Esophagus muscularis mucosa (tissue), 4 donors: ENCODE measurements around the gene NPHP4. TPM values are rescaled to one million over a fixed set of nuclear protein-coding genes. Genes with fewer than 3 reads are reported as not detected.

Experiments used
- DNase-seq: peaks from one replicate; pipeline ENCODE4 v3.0.0-alpha.2; 2017; ENCODE audit errors: extremely low spot score
- H3K27ac ChIP-seq, 4 donors: fragments of 200-600 bp; sonication (generic); replicated peaks in 1 of 4; 1 replicate in 3 of 4; 2 replicates in 1 of 4; pipeline ENCODE4 v1.5.1; 2016 to 2019; ENCODE audit warnings: mild to moderate bottlenecking in 1 of 4
- H3K27me3 ChIP-seq, 4 donors: fragments of 200-600 bp; sonication (generic); one replicate each; pipeline versions ENCODE4 v1.5.1 to v1.6.0; 2016 to 2019
- H3K36me3 ChIP-seq, 4 donors: fragments of 200-600 bp; sonication (generic); one replicate each; pipeline ENCODE4 v1.5.1; 2016 to 2019
- H3K4me1 ChIP-seq, 4 donors: fragments of 200-600 bp; sonication (generic); one replicate each; pipeline ENCODE4 v1.5.1; 2016 to 2019
- H3K4me3 ChIP-seq, 4 donors: fragments of 200-600 bp; sonication (generic); 1 replicate in 2 of 4; 2 replicates in 2 of 4; pipeline ENCODE4 v1.5.1; 2016 to 2019; ENCODE audit warnings: mild to moderate bottlenecking in 4 of 4, moderate library complexity in 1 of 4
- H3K9me3 ChIP-seq, 4 donors: fragments of 200-600 bp; sonication (generic); 1 replicate in 3 of 4; 2 replicates in 1 of 4; pipeline ENCODE4 v1.5.1; 2016 to 2019
- CTCF ChIP-seq, 3 experiments: fragments of 200-600 bp in 2 of 3; fragments of 450-650 bp in 1 of 3; sonication (generic) in 2 of 3; IDR thresholded peaks; one replicate each; pipeline ENCODE4 v1.5.1; 2017 to 2019; ENCODE audit warnings: antibody characterized with exemption in 3 of 3, mild to moderate bottlenecking in 2 of 3, moderate library complexity in 1 of 3
- EP300 ChIP-seq: sonication (generic); formaldehyde crosslinking; IDR thresholded peaks from one replicate; pipeline ENCODE4 v1.6.1; 2017; ENCODE audit warnings: antibody characterized with exemption
- POLR2A ChIP-seq: fragments of 450-650 bp; IDR thresholded peaks from one replicate; pipeline ENCODE4 v1.6.1; 2017; ENCODE audit warnings: antibody characterized with exemption, moderate library complexity, mild to moderate bottlenecking, low read depth
- POLR2AphosphoS5 ChIP-seq, 2 donors: sonication (generic); formaldehyde crosslinking; IDR thresholded peaks; one replicate each; pipeline ENCODE4 v1.6.1; 2017; ENCODE audit warnings: antibody characterized with exemption in 2 of 2
- WGBS: methylation state at CpG from one replicate; pipeline ENCODE4 v1.1.5; 2018; 5-methylcytosine and 5-hydroxymethylcytosine counted together
- intact Hi-C: fragments of 100-400 bp; cut with DNase I; formaldehyde crosslinking; loops from one replicate; pipeline ENCODE4 v1.15.1; 2023
- total RNA-seq, 4 donors: library from RNA; depleted of rRNA; stranded (reverse); fragments of >200 nt; gene quantifications; one replicate each; pipeline versions ENCODE4 v1.1.0 to v1.2.1, GENCODE V29; 2016

The NPHP4 gene
- total RNA-seq, 4 donors from 2014 or later, result 6.5 to 9.1 (median 8.0) TPM

GRCh38 chr1:5881526-5882222 is 110.6 kb downstream of the NPHP4 start:
- no peak for TF ChIP-seq EP300
- no peak for TF ChIP-seq CTCF (IDR thresholded peaks at IDR 0.05)
- no peak for TF ChIP-seq POLR2A
- no peak for TF ChIP-seq POLR2AphosphoS5 (IDR thresholded peaks at IDR 0.05)
- intact Hi-C loops, result loop anchor here (10.0 kb wide), 1 partner anchor 1957 kb away; no protein-coding TSS in a partner anchor
- Histone ChIP-seq H3K27me3 (no peaks in the 10 kb centered on the region), H3K4me3 (no peak overlapping the region), H3K27ac (no peak overlapping the region), H3K9me3 (peaks cover 0 to 17% (median 7%) of the 10 kb centered on the region in 4 donors), H3K36me3 (peaks cover 5 to 82% (median 58%) of the 10 kb centered on the region in 4 donors), H3K4me1 (no peaks in the 10 kb centered on the region)
- no peak for DNase-seq
- WGBS, result 96% methylated on average over 22 of the region's 22 CpGs

- TF ChIP-seq EP300 (no peak), POLR2A (no peak), CTCF (IDR thresholded peaks at IDR 0.05) (no peak), POLR2AphosphoS5 (IDR thresholded peaks at IDR 0.05) (no peak)
- Histone ChIP-seq H3K4me3 (no peak overlapping the region), H3K4me1 (no peaks in the 10 kb centered on the region), H3K27ac (no peak overlapping the region), H3K27me3 (no peaks in the 10 kb centered on the region), H3K36me3 (peaks cover 5 to 84% (median 59%) of the 10 kb centered on the region in 4 donors), H3K9me3 (peaks cover 0 to 17% (median 7%) of the 10 kb centered on the region in 4 donors)
- DNase-seq, result no peak
- WGBS, result 94% methylated on average over 23 of the region's 25 CpGs
- intact Hi-C loops, result loop anchor here (10.0 kb wide), 1 partner anchor 1956 kb away; no protein-coding TSS in a partner anchor
Observed at GRCh38 chr1:5880630-5881405, 111.4 kb downstream of the NPHP4 start.

- intact Hi-C loops, result no loop called here
- peaks cover 0 to 17% (median 7%) of the 10 kb centered on the region in 4 donors for H3K9me3 ChIP-seq
- no peaks in the 10 kb centered on the region for H3K4me1 ChIP-seq
- no peak overlapping the region for H3K27ac ChIP-seq
- 93% methylated on average over 7 of the region's 7 CpGs for WGBS
- H3K27me3 ChIP-seq, result no peaks in the 10 kb centered on the region
- DNase-seq, result no peak
- H3K4me3 ChIP-seq, result no peak overlapping the region
- no peak for TF ChIP-seq CTCF (IDR thresholded peaks at IDR 0.05)
- no peak for TF ChIP-seq EP300
- TF ChIP-seq POLR2A, result no peak
- no peak for TF ChIP-seq POLR2AphosphoS5 (IDR thresholded peaks at IDR 0.05)
- peaks cover 5 to 94% (median 70%) of the 10 kb centered on the region in 4 donors for H3K36me3 ChIP-seq
Observed at GRCh38 chr1:5879421-5879820, 112.8 kb downstream of the NPHP4 start.

GRCh38 chr1:5878971-5879370 is 113.3 kb downstream of the NPHP4 start:
- DNase-seq, result no peak
- H3K36me3 ChIP-seq, result peaks cover 5 to 97% (median 75%) of the 10 kb centered on the region in 4 donors
- H3K27ac ChIP-seq, result no peak overlapping the region
- H3K4me3 ChIP-seq, result no peak overlapping the region
- intact Hi-C loops, result no loop called here
- H3K4me1 ChIP-seq, result no peaks in the 10 kb centered on the region
- H3K9me3 ChIP-seq, result peaks cover 0 to 17% (median 7%) of the 10 kb centered on the region in 4 donors
- WGBS, result 100% methylated on average over 3 of the region's 4 CpGs
- H3K27me3 ChIP-seq, result no peaks in the 10 kb centered on the region
- TF ChIP-seq POLR2AphosphoS5 (IDR thresholded peaks at IDR 0.05) (no peak), EP300 (no peak), POLR2A (no peak), CTCF (IDR thresholded peaks at IDR 0.05) (no peak)
